GM23338 (cell line): Measurements from ENCODE around the gene USP27X. TPM values are rescaled to one million over a fixed set of nuclear protein-coding genes. Genes with fewer than 3 reads are reported as not detected.

Experiments used
- ATAC-seq: fragments of 200-7000 bp; cut with Tn5 transposase; 3 replicates; pipeline ENCODE4 v1.9.1; 2020
- DNase-seq: peaks from one replicate; pipeline ENCODE4 v3.0.0-alpha.2; 2015; ENCODE audit warnings: low spot score
- H2AFZ ChIP-seq: fragments of 200-600 bp; sonication (generic); 2 replicates; pipeline ENCODE4 v1.8.0; 2016; ENCODE audit warnings: antibody characterized with exemption, mild to moderate bottlenecking, moderate library complexity
- H3F3A ChIP-seq: fragments of 200-600 bp; sonication (generic); replicated peaks from 2 replicates; pipeline ENCODE4 v1.8.0; 2017; ENCODE audit warnings: antibody characterized with exemption, mixed run types, low read depth
- H3K27ac ChIP-seq: fragments of 200-600 bp; sonication (generic); 2 replicates; pipeline ENCODE4 v1.6.1; 2016; ENCODE audit warnings: low read depth
- H3K27me3 ChIP-seq: fragments of 200-600 bp; sonication (generic); 2 replicates; pipeline ENCODE4 v1.8.0; 2016; ENCODE audit warnings: mild to moderate bottlenecking, mixed run types, moderate library complexity; ENCODE audit not compliant: insufficient read depth
- H3K36me3 ChIP-seq: fragments of 200-600 bp; sonication (generic); 2 replicates; pipeline ENCODE4 v1.8.0; 2016; ENCODE audit warnings: mild to moderate bottlenecking; ENCODE audit not compliant: insufficient read depth
- H3K4me1 ChIP-seq: fragments of 200-600 bp; sonication (generic); 2 replicates; pipeline ENCODE4 v1.8.0; 2016; ENCODE audit warnings: mild to moderate bottlenecking, moderate library complexity; ENCODE audit not compliant: insufficient read depth
- H3K4me2 ChIP-seq: fragments of 200-600 bp; sonication (generic); 2 replicates; pipeline ENCODE4 v1.7.1; 2017; ENCODE audit warnings: mixed run types
- H3K4me3 ChIP-seq: fragments of 200-600 bp; sonication (generic); 2 replicates; pipeline ENCODE4 v1.6.1; 2016; ENCODE audit warnings: mixed run types
- H3K79me2 ChIP-seq: fragments of 200-600 bp; sonication (generic); replicated peaks from 2 replicates; pipeline ENCODE4 v1.8.0; 2017; ENCODE audit warnings: mild to moderate bottlenecking; ENCODE audit not compliant: insufficient read depth
- H3K9me2 ChIP-seq: fragments of 200-600 bp; sonication (generic); 2 replicates; pipeline ENCODE4 v1.8.0; 2017; ENCODE audit not compliant: insufficient read depth
- H4K20me1 ChIP-seq: fragments of 200-600 bp; sonication (generic); replicated peaks from 2 replicates; pipeline ENCODE4 v1.8.0; 2017; ENCODE audit warnings: mild to moderate bottlenecking; ENCODE audit not compliant: insufficient read depth
- H3K27ac Mint-ChIP-seq: 2 replicates; pipeline ENCODE4 v1.8.0; 2020; ENCODE audit warnings: inconsistent platforms, mild to moderate bottlenecking, moderate library complexity, mixed read lengths
- H3K27me3 Mint-ChIP-seq: 3 replicates; pipeline ENCODE4 v1.8.0; 2022; ENCODE audit warnings: low read depth, mild to moderate bottlenecking, moderate library complexity, mixed read lengths, inconsistent platforms; ENCODE audit not compliant: insufficient read depth, poor library complexity
- H3K36me3 Mint-ChIP-seq: 3 replicates; pipeline ENCODE4 v1.8.0; 2021; ENCODE audit warnings: low read depth, mild to moderate bottlenecking, inconsistent platforms, moderate library complexity, mixed read lengths
- H3K4me1 Mint-ChIP-seq: 3 replicates; pipeline ENCODE4 v1.8.0; 2020; ENCODE audit warnings: mild to moderate bottlenecking, inconsistent platforms, mixed read lengths
- H3K4me3 Mint-ChIP-seq: 3 replicates; pipeline ENCODE4 v1.8.0; 2021; ENCODE audit warnings: moderate library complexity, mild to moderate bottlenecking, inconsistent platforms, mixed read lengths
- H3K9me3 Mint-ChIP-seq: 3 replicates; pipeline ENCODE4 v1.8.0; 2020; ENCODE audit warnings: moderate library complexity, mild to moderate bottlenecking, inconsistent platforms, mixed read lengths
- CREB1 ChIP-seq: fragments of 250-450 bp; sonication (Bioruptor Pico); IDR thresholded peaks from 2 replicates; pipeline ENCODE4 v1.5.0; 2020; ENCODE audit warnings: low read depth, mild to moderate bottlenecking, moderate library complexity
- EZH2 ChIP-seq: fragments of 200-600 bp; sonication (generic); IDR thresholded peaks from one replicate; pipeline ENCODE4 v1.8.0; 2017; ENCODE audit warnings: antibody characterized with exemption, mild to moderate bottlenecking, low read depth; ENCODE audit not compliant: unreplicated experiment
- EZH2phosphoT487 ChIP-seq: fragments of 200-600 bp; sonication (generic); IDR thresholded peaks from one replicate; pipeline ENCODE4 v1.8.1; 2018; ENCODE audit warnings: antibody characterized with exemption; ENCODE audit not compliant: unreplicated experiment
- JUNB ChIP-seq: IDR thresholded peaks from one replicate; pipeline ENCODE4 v1.6.1; 2016; ENCODE audit warnings: antibody characterized with exemption; ENCODE audit not compliant: unreplicated experiment
- NANOG ChIP-seq: IDR thresholded peaks from 2 replicates; pipeline ENCODE4 v1.6.1; 2016; ENCODE audit warnings: antibody characterized with exemption, borderline replicate concordance
- POLR2AphosphoS5 ChIP-seq: IDR thresholded peaks from 2 replicates; pipeline ENCODE4 v1.6.1; 2016; ENCODE audit warnings: antibody characterized with exemption, low read depth
- STAT1 ChIP-seq: IDR thresholded peaks from one replicate; pipeline ENCODE4 v1.6.1; 2016; ENCODE audit warnings: antibody characterized with exemption; ENCODE audit not compliant: unreplicated experiment
- ZNF114 ChIP-seq: fragments of 250-450 bp; sonication (Bioruptor Pico); IDR thresholded peaks from 2 replicates; pipeline ENCODE4 v1.5.0; 2020; ENCODE audit warnings: mild to moderate bottlenecking, moderate library complexity
- ZNF331 ChIP-seq: fragments of 250-450 bp; sonication (Bioruptor Pico); IDR thresholded peaks from 2 replicates; pipeline ENCODE4 v1.5.0; 2020; ENCODE audit warnings: low read depth, mild to moderate bottlenecking, moderate library complexity
- polyA plus RNA-seq: library from polyadenylated mRNA; unstranded; fragments of >200 nt; fragmentation: Nextera tagmentation; extraction: Ambion mirVana; gene quantifications from 2 replicates; pipeline ENCODE4 v1.2.1, GENCODE V29; 2016
- total RNA-seq: library from RNA; depleted of rRNA; stranded (reverse); fragments of >200 nt; shearing (Covaris generic); gene quantifications from 2 replicates; pipeline ENCODE4 v1.2.3, GENCODE V29; 2014
- TF ChIP-seq, protein P1 (sequence below), 2 experiments: fragments of 200-600 bp in 1 of 2; sonication (generic) in 1 of 2; conservative IDR thresholded peaks; 2 replicates each; pipeline versions ENCODE4 v1.5.1 to v1.6.1; 2016 to 2017; ENCODE audit warnings: antibody characterized with exemption in 2 of 2, low read depth in 2 of 2, mild to moderate bottlenecking in 2 of 2, moderate library complexity in 1 of 2
- TF ChIP-seq, protein P2 (sequence below): fragments of 250-450 bp; sonication (Bioruptor Pico); IDR thresholded peaks from 2 replicates; pipeline ENCODE4 v1.5.0; 2020; ENCODE audit warnings: mild to moderate bottlenecking, moderate library complexity
- TF ChIP-seq, protein P3 (sequence below): IDR thresholded peaks from 2 replicates; pipeline ENCODE4 v1.6.1; 2016; ENCODE audit warnings: antibody characterized with exemption

The USP27X gene
- total and polyA plus RNA-seq, 2 experiments from 2014 or later: 1.1 to 5.0 TPM

DNA sequence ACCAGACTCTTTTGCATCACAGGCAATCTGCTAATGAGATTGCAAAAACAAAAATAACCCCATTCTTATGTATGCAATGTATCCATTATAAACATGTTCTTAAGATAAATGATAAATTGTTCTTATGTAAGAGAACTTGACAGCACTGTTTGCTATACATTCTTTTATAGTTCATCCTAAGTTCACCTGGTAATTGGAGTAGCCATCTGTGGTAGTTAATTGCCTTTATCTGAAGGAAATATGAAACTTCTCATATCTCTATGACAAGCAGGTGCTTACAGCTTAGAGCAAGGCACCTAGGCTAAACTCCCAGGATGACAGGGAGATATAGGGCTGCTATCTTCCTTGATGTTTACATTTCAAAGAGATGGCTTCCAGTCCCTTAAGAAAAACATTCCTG is 21.8 kb downstream of the USP27X start:
- Histone ChIP-seq H3K9me2 (no peaks in the 10 kb centered on the region), H3K4me3 (no peak overlapping the region), H3K36me3 (no peaks in the 10 kb centered on the region), H3K27me3 (peaks cover 27% of the 10 kb centered on the region; the same call in 1 of the 2 replicates), H3K27ac (no peak overlapping the region), H3K4me1 (no peaks in the 10 kb centered on the region), H2AFZ (no peak overlapping the region), H4K20me1 (no peaks in the 10 kb centered on the region), H3K4me2 (no peak overlapping the region), H3F3A (no peaks in the 10 kb centered on the region), H3K79me2 (no peaks in the 10 kb centered on the region)
- H3K27ac Mint-ChIP-seq: no peak overlapping the region
- no peak for TF ChIP-seq JUNB
- TF ChIP-seq, protein P1, sequence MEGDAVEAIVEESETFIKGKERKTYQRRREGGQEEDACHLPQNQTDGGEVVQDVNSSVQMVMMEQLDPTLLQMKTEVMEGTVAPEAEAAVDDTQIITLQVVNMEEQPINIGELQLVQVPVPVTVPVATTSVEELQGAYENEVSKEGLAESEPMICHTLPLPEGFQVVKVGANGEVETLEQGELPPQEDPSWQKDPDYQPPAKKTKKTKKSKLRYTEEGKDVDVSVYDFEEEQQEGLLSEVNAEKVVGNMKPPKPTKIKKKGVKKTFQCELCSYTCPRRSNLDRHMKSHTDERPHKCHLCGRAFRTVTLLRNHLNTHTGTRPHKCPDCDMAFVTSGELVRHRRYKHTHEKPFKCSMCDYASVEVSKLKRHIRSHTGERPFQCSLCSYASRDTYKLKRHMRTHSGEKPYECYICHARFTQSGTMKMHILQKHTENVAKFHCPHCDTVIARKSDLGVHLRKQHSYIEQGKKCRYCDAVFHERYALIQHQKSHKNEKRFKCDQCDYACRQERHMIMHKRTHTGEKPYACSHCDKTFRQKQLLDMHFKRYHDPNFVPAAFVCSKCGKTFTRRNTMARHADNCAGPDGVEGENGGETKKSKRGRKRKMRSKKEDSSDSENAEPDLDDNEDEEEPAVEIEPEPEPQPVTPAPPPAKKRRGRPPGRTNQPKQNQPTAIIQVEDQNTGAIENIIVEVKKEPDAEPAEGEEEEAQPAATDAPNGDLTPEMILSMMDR (conservative IDR thresholded peaks at IDR 0.05; ENCODE audit: low read depth in 2 of 2): no peak
- no peak for TF ChIP-seq EZH2
- no peaks in the 10 kb centered on the region for H3K27me3 Mint-ChIP-seq
- ATAC-seq (no peak), DNase-seq (no peak)
- peaks cover 7% of the 10 kb centered on the region for H3K36me3 Mint-ChIP-seq
- H3K4me3 Mint-ChIP-seq: no peak overlapping the region
- H3K9me3 Mint-ChIP-seq: peaks cover 17% of the 10 kb centered on the region
- peaks cover 3% of the 10 kb centered on the region; the same call in 1 of the 3 replicates for H3K4me1 Mint-ChIP-seq

DNA sequence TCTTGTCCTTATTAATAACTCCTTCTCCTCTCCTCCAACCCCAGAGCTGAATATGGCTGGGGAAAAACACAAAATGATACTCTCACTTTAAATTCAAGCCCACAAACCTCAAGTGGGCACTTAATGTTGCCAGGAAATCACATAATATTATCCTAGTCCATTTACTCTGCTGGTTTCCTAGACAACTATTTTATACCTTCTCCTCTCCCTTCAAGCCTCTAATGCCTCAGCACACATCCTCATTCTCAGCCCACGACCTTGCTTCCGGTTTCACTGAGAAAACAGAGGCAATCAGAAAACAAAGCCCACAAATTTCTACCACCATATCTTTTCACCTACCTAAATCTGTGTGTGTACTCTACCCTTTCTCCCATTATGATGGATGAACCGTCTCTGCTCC is 31.1 kb downstream of the USP27X start:
- Mint-ChIP-seq H3K27me3 (no peaks in the 10 kb centered on the region), H3K27ac (no peak overlapping the region), H3K9me3 (no peaks in the 10 kb centered on the region), H3K4me3 (no peak overlapping the region), H3K36me3 (no peaks in the 10 kb centered on the region), H3K4me1 (no peaks in the 10 kb centered on the region)
- no peak for ATAC-seq
- H3F3A ChIP-seq: no peaks in the 10 kb centered on the region
- no peaks in the 10 kb centered on the region for H3K79me2 ChIP-seq
- no peaks in the 10 kb centered on the region for H4K20me1 ChIP-seq
- H3K36me3 ChIP-seq: no peaks in the 10 kb centered on the region
- H3K4me3 ChIP-seq: no peak overlapping the region
- H2AFZ ChIP-seq: no peak overlapping the region
- no peaks in the 10 kb centered on the region for H3K27me3 ChIP-seq
- DNase-seq: no peak
- H3K4me2 ChIP-seq: no peak overlapping the region
- no peaks in the 10 kb centered on the region for H3K9me2 ChIP-seq
- no peaks in the 10 kb centered on the region for H3K4me1 ChIP-seq
- H3K27ac ChIP-seq: no peak overlapping the region
- TF ChIP-seq, protein P2, sequence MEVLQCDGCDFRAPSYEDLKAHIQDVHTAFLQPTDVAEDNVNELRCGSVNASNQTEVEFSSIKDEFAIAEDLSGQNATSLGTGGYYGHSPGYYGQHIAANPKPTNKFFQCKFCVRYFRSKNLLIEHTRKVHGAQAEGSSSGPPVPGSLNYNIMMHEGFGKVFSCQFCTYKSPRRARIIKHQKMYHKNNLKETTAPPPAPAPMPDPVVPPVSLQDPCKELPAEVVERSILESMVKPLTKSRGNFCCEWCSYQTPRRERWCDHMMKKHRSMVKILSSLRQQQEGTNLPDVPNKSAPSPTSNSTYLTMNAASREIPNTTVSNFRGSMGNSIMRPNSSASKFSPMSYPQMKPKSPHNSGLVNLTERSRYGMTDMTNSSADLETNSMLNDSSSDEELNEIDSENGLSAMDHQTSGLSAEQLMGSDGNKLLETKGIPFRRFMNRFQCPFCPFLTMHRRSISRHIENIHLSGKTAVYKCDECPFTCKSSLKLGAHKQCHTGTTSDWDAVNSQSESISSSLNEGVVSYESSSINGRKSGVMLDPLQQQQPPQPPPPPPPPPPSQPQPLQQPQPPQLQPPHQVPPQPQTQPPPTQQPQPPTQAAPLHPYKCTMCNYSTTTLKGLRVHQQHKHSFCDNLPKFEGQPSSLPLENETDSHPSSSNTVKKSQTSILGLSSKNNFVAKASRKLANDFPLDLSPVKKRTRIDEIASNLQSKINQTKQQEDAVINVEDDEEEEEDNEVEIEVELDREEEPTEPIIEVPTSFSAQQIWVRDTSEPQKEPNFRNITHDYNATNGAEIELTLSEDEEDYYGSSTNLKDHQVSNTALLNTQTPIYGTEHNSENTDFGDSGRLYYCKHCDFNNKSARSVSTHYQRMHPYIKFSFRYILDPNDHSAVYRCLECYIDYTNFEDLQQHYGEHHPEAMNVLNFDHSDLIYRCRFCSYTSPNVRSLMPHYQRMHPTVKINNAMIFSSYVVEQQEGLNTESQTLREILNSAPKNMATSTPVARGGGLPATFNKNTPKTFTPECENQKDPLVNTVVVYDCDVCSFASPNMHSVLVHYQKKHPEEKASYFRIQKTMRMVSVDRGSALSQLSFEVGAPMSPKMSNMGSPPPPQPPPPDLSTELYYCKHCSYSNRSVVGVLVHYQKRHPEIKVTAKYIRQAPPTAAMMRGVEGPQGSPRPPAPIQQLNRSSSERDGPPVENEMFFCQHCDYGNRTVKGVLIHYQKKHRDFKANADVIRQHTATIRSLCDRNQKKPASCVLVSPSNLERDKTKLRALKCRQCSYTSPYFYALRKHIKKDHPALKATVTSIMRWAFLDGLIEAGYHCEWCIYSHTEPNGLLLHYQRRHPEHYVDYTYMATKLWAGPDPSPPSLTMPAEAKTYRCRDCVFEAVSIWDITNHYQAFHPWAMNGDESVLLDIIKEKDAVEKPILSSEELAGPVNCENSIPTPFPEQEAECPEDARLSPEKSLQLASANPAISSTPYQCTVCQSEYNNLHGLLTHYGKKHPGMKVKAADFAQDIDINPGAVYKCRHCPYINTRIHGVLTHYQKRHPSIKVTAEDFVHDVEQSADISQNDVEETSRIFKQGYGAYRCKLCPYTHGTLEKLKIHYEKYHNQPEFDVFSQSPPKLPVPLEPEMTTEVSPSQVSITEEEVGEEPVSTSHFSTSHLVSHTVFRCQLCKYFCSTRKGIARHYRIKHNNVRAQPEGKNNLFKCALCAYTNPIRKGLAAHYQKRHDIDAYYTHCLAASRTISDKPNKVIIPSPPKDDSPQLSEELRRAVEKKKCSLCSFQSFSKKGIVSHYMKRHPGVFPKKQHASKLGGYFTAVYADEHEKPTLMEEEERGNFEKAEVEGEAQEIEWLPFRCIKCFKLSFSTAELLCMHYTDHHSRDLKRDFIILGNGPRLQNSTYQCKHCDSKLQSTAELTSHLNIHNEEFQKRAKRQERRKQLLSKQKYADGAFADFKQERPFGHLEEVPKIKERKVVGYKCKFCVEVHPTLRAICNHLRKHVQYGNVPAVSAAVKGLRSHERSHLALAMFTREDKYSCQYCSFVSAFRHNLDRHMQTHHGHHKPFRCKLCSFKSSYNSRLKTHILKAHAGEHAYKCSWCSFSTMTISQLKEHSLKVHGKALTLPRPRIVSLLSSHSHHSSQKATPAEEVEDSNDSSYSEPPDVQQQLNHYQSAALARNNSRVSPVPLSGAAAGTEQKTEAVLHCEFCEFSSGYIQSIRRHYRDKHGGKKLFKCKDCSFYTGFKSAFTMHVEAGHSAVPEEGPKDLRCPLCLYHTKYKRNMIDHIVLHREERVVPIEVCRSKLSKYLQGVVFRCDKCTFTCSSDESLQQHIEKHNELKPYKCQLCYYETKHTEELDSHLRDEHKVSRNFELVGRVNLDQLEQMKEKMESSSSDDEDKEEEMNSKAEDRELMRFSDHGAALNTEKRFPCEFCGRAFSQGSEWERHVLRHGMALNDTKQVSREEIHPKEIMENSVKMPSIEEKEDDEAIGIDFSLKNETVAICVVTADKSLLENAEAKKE (CRISPR knock-in tag): no peak
- TF ChIP-seq ZNF331 (CRISPR knock-in tag) (no peak), POLR2AphosphoS5 (no peak), JUNB (no peak), CREB1 (no peak), EZH2 (no peak), STAT1 (no peak), NANOG (no peak), ZNF114 (CRISPR knock-in tag) (no peak), EZH2phosphoT487 (no peak)
- TF ChIP-seq, protein P3, sequence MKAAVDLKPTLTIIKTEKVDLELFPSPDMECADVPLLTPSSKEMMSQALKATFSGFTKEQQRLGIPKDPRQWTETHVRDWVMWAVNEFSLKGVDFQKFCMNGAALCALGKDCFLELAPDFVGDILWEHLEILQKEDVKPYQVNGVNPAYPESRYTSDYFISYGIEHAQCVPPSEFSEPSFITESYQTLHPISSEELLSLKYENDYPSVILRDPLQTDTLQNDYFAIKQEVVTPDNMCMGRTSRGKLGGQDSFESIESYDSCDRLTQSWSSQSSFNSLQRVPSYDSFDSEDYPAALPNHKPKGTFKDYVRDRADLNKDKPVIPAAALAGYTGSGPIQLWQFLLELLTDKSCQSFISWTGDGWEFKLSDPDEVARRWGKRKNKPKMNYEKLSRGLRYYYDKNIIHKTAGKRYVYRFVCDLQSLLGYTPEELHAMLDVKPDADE: no peak
